ENCODE results near the gene METTL9.
"Not testable (repeated sequence)": the region's sequence is repeated elsewhere in the genome, so short reads cannot be mapped to it uniquely, and the experiment has no call there.

METTL9 gene

GRCh38 chr16:21643785-21644184 lies 44.4 kb downstream of the METTL9 start:
- H3K4me3 ChIP-seq (ENCODE audit: low read depth, low read length): no peak overlapping the region
- in situ Hi-C loops (cut with HindIII; ENCODE audit: low sequenced_read_pairs): no loop called here
- no peak for TF ChIP-seq CTCF (IDR thresholded peaks at IDR 0.05; ENCODE audit: low read depth, low read length)
- DNase-seq (ENCODE audit: low read depth, low spot score): no peak

GRCh38 chr16:21644674-21645073 lies 45.3 kb downstream of the METTL9 start:
- in situ Hi-C loops (cut with HindIII; ENCODE audit: low sequenced_read_pairs): no loop called here
- TF ChIP-seq CTCF (IDR thresholded peaks at IDR 0.05; ENCODE audit: low read depth, low read length): no peak
- DNase-seq (ENCODE audit: low read depth, low spot score): no peak
- H3K4me3 ChIP-seq (ENCODE audit: low read depth, low read length): no peak overlapping the region

DNA sequence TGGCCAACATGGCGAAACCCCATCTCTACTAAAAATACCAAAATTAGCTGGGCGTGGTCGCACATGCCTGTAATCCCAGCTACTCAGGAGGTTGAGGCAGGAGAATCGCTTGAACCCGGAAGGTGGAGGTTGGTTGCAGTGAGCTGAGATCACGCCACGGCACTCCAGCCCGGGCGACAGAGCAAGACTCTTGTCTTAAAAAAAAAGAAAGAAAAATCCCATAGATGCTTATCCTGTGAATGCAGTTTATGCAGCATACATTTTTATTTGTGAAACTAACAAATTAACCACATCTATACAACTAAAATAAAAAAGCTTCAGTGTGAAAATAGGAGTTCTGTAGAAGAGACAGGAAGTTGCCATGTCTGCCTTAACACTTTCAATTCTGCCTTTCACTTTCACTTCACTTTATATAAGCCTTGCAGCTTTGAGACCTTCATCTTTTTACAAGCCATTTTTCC lies 45.9 kb downstream of the METTL9 start:
- H3K4me3 ChIP-seq (ENCODE audit: low read depth, low read length): no peak overlapping the region
- in situ Hi-C loops (cut with HindIII; ENCODE audit: low sequenced_read_pairs): no loop called here
- DNase-seq (ENCODE audit: low read depth, low spot score): peak; percentile 38
- no peak for TF ChIP-seq CTCF (IDR thresholded peaks at IDR 0.05; ENCODE audit: low read depth, low read length)

DNA sequence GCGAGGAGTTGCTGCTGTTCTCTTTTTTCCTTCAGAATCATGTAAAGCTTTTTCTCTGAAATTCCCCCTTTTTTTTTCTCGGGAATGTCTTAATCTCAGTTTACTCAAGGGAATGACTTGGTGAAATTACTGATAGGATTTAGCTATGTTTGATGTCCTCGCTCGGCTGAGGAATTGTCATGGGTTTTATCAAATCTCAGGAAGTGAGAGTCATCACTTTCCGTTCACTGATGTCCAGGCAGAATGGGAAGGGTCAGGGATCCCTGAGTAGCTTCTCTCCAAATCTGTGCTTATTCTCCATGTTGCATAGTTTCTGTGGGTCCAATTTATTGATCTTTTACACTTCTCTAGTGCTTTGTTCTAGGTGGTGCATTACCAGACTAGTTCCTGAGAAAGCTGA lies 46.7 kb downstream of the METTL9 start:
- no peak for TF ChIP-seq CTCF (IDR thresholded peaks at IDR 0.05; ENCODE audit: low read depth, low read length)
- in situ Hi-C loops (cut with HindIII; ENCODE audit: low sequenced_read_pairs): no loop called here
- H3K4me3 ChIP-seq (ENCODE audit: low read depth, low read length): no peak overlapping the region
- no peak for DNase-seq (ENCODE audit: low read depth, low spot score)

DNA sequence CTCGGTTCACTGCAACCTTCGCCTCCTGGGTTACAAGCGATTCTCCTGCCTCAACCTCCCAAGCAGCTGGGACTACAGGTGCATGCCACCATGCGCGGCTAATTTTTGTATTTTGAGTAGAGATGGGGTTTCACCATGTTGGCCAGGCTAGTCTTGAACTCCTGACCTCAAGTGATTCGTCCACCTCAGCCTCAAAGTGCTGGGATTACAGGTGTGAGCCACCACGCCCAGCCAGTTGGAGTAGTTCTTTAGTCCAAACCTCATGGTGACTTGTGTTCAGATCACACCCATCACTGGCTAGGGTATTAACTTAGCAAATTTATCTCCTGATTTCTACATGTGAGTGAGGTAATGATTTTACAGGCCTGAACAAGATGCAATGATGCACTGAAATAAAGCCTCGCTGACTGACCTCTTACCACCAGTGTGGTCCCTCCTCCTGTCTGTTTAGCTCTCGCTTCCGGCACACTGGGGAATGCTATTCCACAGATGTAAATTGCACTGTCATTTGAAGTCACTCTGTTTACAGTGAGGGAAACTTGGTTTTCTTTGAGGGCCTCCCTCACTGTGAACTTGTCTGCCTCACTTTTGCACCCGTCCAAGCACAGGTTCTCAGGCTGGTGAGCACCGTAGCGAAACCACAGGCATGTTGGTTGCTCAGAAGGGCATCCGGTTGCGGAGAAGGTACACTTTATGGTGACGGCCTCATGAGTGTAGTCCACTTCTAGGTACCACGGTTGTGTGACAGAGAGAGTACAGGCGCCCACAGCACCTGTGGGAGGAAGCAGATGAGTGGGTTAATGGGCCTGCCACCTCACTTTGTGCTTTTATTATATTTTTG lies 47.6 kb downstream of the METTL9 start:
- no peak for DNase-seq (ENCODE audit: low read depth, low spot score)
- in situ Hi-C loops (cut with HindIII; ENCODE audit: low sequenced_read_pairs): no loop called here
- no peak overlapping the region for H3K4me3 ChIP-seq (ENCODE audit: low read depth, low read length)
- no peak for TF ChIP-seq CTCF (IDR thresholded peaks at IDR 0.05; ENCODE audit: low read depth, low read length)

- H3K4me3 ChIP-seq (ENCODE audit: low read depth, low read length): no peak overlapping the region
- in situ Hi-C loops (cut with HindIII; ENCODE audit: low sequenced_read_pairs): no loop called here
- DNase-seq (ENCODE audit: low read depth, low spot score): no peak
- TF ChIP-seq CTCF (IDR thresholded peaks at IDR 0.05; ENCODE audit: low read depth, low read length): no peak
These were observed 48.3 kb downstream of the METTL9 start for GRCh38 chr16:21647562-21648164.

- H3K4me3 ChIP-seq (ENCODE audit: low read depth, low read length); DNase-seq (ENCODE audit: low read depth, low spot score); in situ Hi-C loops (cut with HindIII; ENCODE audit: low sequenced_read_pairs): not testable (repeated sequence)
These were observed 50.5 kb downstream of the METTL9 start for GRCh38 chr16:21649826-21650406.

Measured in astrocyte of the spinal cord (primary cell).